GM12891 (cell line): ENCODE results near the gene PMAIP1.
A peak's percentile ranks its signal among the peaks of the same experiment; 100 is the strongest.

Source experiments
- DNase-seq: peaks from one replicate; pipeline ENCODE4 v3.0.0; 2011; ENCODE audit warnings: low spot score; ENCODE audit not compliant: insufficient read length
- FAIRE-seq: peaks from 2 replicates; lab custom pipeline; 2011; peaks lifted over from hg19 to GRCh38; lab: Jason Lieb, UNC
- PAX5 ChIP-seq: IDR thresholded peaks from 2 replicates; pipeline ENCODE4 v1.6.1; 2011; ENCODE audit warnings: low read length, moderate library complexity, mild to moderate bottlenecking; ENCODE audit not compliant: insufficient read depth, severe bottlenecking
- POLR2A ChIP-seq: IDR thresholded peaks from 2 replicates; pipeline ENCODE4 v1.6.1; 2011; ENCODE audit warnings: low read depth, low read length, control low read depth
- POLR2AphosphoS5 ChIP-seq: IDR thresholded peaks from 2 replicates; pipeline ENCODE4 v1.6.1; 2011; ENCODE audit warnings: low read depth, low read length, control low read depth
- POU2F2 ChIP-seq: IDR thresholded peaks from 2 replicates; pipeline ENCODE4 v1.6.1; 2011; ENCODE audit warnings: low read depth, mild to moderate bottlenecking, control low read depth, low read length, moderate library complexity
- SPI1 ChIP-seq: IDR thresholded peaks from 2 replicates; pipeline ENCODE4 v1.6.1; 2011; ENCODE audit warnings: low read depth, low read length, control low read depth
- TAF1 ChIP-seq: IDR thresholded peaks from 2 replicates; pipeline ENCODE4 v1.6.1; 2011; ENCODE audit warnings: low read depth, low read length, control low read depth

Gene PMAIP1

DNA sequence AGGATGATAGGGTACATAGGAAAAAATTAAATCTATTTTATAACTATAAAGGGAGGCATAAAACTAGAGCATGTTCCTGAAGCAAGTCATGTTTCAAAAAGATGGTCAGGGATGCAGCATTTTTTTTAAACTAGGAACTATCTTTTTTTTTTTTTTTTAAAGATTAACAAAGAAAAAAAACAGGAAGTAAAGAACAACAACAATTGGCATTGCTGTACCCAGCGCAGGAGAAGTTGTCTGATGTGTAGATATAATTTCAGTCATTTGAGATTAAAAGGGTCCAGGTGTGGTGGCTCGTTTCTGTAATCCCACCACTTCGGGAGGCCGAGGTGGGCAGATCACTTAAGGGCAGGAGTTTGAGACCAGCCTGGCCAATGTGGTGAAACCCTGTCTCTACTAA lies 41.5 kb downstream of the PMAIP1 start:
- FAIRE-seq, result no peak
- DNase-seq, result no peak
- no peak for TF ChIP-seq POLR2A
- no peak for TF ChIP-seq SPI1
- TF ChIP-seq POLR2AphosphoS5, result no peak
- no peak for TF ChIP-seq PAX5
- TF ChIP-seq TAF1, result no peak
- TF ChIP-seq POU2F2, result no peak

DNA sequence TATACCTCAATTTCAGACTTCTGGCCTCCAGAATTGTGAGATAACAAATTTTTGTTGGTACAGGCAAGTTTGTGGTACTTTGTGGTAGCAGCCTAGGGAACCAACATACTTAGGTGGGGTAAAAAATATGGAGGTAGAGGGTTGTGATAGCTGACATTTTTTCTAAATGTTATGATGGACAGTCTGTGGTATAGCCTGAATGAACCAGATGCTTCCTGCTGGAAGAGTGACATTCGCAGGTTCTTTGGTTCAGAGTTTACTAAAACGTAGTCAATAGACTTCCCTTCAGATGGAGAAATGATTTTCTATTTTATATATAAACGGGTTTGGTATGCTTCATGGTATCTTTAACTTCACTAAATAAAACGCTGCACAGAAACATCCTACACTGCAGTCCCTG lies 42.8 kb downstream of the PMAIP1 start:
- DNase-seq (no peak), FAIRE-seq (no peak)
- TF ChIP-seq POLR2AphosphoS5 (no peak), TAF1 (no peak), POU2F2 (no peak), SPI1 (no peak), PAX5 (no peak), POLR2A (no peak)

DNA sequence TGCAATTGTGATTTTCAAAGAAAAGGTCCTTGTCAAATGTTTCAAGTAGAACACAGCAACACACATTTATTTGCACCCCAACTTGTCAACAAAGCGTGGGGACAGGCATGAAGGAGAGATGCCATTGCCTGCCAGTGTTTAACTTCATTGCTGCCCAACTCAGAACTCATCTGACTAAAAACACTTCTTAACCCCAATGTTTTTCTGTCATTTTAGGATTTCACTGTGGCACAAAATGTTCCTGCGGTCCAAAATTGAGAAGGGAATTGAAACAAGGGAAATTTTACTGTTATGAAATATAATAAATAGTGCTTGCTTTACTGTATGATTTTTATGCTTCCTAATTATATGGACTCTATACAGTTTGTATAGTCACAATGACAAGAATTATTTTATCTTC lies 45.7 kb downstream of the PMAIP1 start:
- DNase-seq (no peak), FAIRE-seq (no peak)
- peak; percentile 51; the same call in 1 of the 2 replicates for TF ChIP-seq SPI1
- TF ChIP-seq POLR2A, result no peak

DNA sequence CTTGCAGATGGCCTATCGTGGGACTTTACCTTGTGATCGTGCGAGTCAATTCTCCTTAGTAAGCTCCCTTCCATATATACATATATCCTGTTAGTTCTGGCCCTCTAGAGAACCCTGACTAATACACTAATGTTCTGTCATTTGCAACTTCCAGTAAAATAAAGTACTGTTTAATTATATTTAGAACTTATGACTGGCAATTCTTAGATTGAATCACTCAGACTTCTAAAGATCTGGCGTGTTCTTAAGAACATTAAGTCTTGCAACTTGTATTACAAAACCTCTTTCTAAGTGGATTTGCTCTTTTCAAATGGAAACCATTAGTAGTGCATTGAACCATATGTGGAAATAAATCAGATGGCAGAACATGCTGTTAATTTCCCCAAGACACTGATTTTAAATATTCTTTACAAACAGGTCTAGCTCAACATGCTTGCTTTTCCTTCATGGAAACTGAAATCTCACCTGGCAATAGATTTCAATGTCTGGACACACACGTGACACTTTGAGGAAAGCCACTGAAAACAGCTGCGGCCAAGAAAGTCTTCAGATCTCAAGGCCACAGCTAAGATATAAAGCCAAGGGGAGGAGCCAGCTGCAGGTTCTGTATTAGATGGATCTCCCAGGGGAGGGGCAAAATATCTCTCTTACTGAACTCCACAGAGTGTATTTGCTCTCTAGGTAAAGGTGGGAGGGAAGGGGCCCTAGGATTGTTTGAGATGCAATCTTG lies 50.6 kb downstream of the PMAIP1 start:
- FAIRE-seq, result peak; percentile 64
- no peak for TF ChIP-seq SPI1
- no peak for TF ChIP-seq PAX5
- no peak for TF ChIP-seq POLR2AphosphoS5
- no peak for TF ChIP-seq TAF1
- no peak for TF ChIP-seq POU2F2
- TF ChIP-seq POLR2A, result no peak
- no peak for DNase-seq

DNA sequence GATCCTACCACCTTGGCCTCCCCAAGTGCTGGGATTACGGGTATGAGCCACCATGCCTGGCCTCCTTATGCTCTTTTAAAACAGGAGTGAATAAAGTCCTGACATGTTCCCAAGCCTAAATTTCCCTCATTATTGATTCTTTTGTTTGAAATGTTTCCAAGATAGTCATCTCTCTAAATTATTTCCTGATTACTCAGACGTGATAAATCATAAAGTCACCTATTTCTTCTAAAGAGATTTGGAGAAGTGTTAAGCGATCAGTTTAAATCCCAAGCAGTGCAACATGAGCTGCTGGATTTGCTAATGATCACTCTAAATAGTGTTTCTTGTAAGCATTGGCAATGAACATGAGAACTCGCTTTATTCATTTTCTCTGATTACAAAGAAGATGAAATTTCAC lies 51.8 kb downstream of the PMAIP1 start:
- FAIRE-seq, result no peak
- TF ChIP-seq TAF1 (no peak), PAX5 (no peak), POU2F2 (no peak), SPI1 (no peak), POLR2AphosphoS5 (no peak), POLR2A (no peak)
- DNase-seq, result no peak

DNA sequence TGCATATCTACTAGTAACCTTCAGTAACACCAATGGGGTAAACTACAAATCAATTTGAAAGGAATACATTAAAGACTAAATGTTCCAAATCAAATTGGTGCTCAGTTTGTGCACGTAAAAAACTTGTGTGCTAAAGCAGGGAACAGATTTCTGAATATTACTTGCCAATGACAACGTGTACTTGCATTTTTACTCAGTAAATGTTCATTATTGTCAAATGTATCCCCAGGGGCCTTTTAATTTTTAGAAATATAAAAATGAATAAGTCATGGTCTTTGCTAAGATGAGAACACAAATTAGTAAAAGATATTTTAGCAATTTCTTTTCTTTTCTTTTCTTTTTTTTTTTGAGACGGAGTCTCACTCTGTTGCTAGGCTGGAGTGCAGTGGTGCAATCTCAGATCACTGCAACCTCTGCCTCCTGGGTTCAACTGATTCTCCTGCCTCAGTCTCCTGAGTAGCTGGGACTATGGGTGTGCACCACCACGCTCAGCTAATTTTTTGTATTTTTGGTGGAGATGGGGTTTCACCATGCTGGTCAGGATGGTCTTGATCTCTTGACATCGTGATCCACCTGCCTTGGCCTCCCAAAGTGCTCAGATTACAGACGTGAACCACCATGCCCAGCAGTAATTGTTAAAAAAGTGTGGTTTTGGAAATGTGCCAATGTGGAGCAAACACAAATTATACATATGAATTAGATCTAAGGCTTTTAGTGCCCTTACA lies 52.6 kb downstream of the PMAIP1 start:
- no peak for DNase-seq
- peak; percentile 16 for FAIRE-seq
- TF ChIP-seq POLR2AphosphoS5 (no peak), TAF1 (no peak), SPI1 (no peak), POLR2A (no peak), POU2F2 (no peak), PAX5 (no peak)
